ENCODE data around the gene HEG1.
"Not testable (repeated sequence)": the region's sequence is repeated elsewhere in the genome, so short reads cannot be mapped to it uniquely, and the experiment has no call there.

The HEG1 gene, protein sequence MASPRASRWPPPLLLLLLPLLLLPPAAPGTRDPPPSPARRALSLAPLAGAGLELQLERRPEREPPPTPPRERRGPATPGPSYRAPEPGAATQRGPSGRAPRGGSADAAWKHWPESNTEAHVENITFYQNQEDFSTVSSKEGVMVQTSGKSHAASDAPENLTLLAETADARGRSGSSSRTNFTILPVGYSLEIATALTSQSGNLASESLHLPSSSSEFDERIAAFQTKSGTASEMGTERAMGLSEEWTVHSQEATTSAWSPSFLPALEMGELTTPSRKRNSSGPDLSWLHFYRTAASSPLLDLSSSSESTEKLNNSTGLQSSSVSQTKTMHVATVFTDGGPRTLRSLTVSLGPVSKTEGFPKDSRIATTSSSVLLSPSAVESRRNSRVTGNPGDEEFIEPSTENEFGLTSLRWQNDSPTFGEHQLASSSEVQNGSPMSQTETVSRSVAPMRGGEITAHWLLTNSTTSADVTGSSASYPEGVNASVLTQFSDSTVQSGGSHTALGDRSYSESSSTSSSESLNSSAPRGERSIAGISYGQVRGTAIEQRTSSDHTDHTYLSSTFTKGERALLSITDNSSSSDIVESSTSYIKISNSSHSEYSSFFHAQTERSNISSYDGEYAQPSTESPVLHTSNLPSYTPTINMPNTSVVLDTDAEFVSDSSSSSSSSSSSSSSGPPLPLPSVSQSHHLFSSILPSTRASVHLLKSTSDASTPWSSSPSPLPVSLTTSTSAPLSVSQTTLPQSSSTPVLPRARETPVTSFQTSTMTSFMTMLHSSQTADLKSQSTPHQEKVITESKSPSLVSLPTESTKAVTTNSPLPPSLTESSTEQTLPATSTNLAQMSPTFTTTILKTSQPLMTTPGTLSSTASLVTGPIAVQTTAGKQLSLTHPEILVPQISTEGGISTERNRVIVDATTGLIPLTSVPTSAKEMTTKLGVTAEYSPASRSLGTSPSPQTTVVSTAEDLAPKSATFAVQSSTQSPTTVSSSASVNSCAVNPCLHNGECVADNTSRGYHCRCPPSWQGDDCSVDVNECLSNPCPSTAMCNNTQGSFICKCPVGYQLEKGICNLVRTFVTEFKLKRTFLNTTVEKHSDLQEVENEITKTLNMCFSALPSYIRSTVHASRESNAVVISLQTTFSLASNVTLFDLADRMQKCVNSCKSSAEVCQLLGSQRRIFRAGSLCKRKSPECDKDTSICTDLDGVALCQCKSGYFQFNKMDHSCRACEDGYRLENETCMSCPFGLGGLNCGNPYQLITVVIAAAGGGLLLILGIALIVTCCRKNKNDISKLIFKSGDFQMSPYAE (N-terminal part only)

DNA sequence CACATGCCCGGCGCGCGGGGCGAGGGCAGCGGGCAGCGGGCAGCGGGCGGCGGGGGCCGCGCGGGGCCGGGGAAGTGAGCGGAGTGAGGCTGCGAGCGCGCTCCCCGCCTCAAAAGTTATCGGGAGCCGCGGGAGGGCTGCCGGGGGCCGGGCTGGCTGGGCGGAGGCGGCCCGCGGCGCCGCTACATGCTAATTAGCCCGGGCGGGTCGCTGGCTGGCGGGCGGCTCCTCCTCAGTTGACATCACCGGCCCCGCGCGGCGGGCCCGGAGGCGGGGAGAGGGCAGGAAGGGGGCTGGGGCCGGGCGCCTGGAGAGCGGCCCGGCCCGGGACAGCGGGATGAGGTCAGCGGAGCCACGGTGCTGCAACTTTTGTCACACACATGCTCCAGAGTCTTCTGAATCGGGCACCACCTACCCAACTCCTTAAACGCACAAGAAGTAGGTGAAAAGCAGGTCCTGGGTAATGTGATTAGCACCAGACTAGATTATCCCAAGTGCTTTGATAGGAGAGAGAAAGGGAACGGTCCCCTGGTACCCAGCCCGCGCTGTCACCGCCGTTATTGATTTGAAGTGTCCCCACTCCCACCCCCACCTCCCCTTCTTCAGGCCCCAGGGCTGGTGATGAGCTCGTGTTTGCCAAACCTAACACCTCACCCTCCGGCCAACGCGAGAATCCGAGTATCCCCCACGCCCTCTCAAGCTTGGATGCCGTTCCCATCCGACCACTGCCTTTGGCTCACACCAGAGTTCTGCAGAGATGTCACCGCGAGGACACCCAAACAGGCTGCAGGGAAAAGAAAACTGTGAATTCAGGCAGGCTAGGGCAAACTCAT, at the start of gene HEG1:
HEG1 (minus strand) TSS at position 85 of the 833 bp plus-strand sequence. CDS start 107 bp downstream, outside the sequence.
- peak; percentile 52 for DNase-seq (ENCODE audit: low read depth)

- DNase-seq (ENCODE audit: low read depth) = no peak
Observed at GRCh38 chr3:125105116-125105515, 49.3 kb upstream of the HEG1 start.

DNA sequence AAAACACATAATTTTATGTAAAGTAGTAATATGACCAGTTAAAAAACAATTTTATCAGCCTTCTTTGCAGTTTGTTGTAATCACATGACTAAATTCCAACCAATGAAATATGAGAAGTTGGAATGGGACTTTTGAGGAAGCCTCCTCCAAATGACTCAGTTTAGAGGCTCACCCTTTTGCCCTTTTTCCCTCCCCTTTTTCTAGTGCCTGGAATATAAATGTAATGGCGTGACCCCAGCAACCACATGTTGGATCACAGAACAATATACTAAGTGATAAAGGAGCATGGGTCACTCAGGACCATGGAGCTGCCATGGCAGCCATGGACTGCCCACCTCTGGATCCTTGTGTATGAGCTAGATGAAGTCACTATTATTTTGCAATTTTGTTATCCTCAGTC, 48.8 kb upstream of the HEG1 start:
- DNase-seq (ENCODE audit: low read depth) = no peak

- DNase-seq (ENCODE audit: low read depth) = no peak
Observed at GRCh38 chr3:125103406-125103805, 47.6 kb upstream of the HEG1 start.

DNA sequence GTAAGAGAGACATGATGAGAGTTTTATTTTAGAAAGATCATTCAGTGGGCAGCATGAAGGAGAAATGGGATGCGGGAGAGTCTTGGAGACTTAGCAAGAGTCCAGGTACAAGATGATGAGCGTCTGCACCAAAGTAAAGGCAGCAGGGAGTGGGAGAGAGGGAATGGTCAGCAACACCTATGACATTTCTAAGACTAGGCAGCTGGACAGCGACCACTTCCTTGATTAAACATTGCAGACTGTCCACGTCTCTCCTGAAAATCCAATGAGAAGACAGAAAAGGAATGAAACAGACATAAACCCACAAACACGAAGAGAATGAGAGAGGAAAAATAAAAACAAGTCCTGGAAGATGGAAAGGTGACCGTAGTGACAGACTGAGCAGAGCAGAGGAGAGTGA, 46.7 kb upstream of the HEG1 start:
- DNase-seq (ENCODE audit: low read depth) = no peak

GRCh38 chr3:125098611-125099291, 43.0 kb upstream of the HEG1 start:
- no peak for DNase-seq (ENCODE audit: low read depth)

GRCh38 chr3:125090649-125091048, 34.9 kb upstream of the HEG1 start:
- DNase-seq (ENCODE audit: low read depth) = no peak

DNA sequence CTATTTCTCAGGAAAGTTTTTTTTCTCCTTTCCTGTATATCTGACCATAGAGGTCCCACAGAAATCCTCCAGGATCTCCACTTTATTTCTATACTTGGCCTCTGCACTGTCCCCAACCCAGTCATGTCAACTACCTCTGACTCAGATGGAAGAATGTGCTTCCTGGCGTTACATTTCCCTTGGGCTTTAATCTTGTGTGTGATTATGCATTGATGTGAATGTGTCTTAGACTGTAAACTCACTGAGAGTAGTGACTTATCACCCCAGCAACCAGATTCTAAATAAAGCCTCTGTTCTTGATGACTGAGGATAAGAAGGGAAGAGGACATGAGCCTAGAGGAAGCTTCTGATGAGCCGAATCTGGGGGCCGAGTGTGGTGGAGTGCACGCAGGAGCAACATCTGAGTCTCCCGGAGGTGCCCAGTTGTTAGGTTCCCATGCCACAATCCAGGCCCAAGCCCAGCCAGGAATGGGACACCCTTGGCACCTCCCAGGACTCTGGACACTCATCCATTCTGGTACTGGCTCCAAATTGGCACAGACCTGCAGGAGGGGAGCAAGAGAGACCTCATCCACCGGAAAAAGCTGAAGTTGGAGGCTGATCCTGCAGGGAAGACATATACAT, 32.1 kb upstream of the HEG1 start:
- no peak for DNase-seq (ENCODE audit: low read depth)

DNA sequence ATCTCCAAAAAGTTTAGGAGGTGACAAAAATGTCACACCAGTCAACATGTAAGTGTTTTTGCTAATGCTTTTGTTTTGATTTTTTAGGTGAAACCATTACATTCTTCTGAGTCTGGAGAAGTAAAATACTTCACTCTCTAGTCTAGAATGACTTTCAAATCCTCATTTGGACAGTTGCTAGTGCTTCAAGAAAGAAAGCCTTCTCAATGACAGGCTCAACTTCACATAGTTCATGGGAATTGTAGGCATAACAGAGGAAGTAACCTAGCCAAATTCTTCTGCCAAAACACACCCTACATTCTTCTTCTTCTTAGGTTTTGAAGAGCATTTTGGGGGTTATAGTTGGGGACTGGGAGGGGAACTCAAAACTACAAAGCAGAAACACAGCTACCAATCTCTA, 29.4 kb upstream of the HEG1 start:
- no peak for DNase-seq (ENCODE audit: low read depth)

DNA sequence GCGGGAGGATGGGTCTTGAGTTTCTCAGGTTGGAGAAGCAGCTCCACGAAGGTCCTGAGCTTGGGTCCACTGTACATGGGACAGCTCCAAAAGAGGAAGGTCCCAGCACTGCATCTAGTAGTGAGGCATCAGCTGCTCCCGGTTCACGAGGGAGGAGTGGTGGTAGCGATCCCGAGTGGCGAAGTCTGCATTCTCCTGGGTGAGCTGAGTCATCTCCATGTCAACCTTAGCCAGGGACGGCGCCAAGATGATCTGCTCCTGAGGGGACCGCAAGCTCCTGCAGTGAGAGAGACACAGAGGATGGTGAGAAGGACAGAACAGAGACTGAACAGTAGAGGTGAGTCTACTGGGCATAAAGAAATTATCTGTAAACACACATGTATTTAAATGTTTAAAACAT, 28.0 kb upstream of the HEG1 start:
- no peak for DNase-seq (ENCODE audit: low read depth)

DNA sequence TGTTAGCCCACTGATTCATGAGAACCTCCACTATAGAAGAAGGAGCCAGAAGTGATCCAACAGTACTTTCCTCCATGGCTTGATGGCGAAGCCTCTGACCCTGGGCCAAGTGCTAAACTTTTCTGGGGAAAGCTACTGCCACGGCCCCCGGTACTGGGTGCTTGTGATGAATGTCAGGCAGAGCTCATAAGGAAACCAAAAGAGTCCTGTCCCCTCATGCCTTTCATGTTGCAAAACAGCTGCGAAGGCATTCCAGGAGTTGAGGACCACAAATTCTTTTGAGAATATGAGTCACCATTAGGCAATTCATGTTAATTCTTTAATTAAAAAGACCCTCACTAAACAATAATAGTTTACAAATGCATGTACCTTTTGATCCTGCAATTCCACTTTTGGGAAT, 26.5 kb upstream of the HEG1 start:
- not testable (repeated sequence) for DNase-seq (ENCODE audit: low read depth)

DNA sequence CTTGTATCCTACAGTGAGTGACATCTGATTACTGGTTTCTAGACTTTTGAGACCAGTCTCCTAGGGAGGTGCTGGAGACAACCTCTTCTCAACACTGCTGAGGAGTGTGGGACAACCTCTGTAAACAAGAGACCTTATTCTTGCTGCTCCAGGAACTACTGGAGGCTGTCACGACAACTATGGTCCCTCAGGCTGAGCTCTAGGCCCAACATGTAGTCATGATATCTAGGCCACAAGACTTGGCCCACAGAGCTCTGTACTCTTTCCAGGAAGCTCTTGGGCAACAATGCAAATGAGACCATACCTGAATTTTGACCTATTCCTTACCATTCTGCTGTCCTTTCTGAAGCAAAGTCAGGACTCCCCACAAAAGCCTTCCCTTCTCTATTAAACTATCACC, 24.3 kb upstream of the HEG1 start:
- DNase-seq (ENCODE audit: low read depth) = no peak

- no peak for DNase-seq (ENCODE audit: low read depth)
Observed at GRCh38 chr3:125079675-125080045, 23.9 kb upstream of the HEG1 start.

- no peak for DNase-seq (ENCODE audit: low read depth)
Observed at GRCh38 chr3:125078951-125079674, 23.3 kb upstream of the HEG1 start.

DNA sequence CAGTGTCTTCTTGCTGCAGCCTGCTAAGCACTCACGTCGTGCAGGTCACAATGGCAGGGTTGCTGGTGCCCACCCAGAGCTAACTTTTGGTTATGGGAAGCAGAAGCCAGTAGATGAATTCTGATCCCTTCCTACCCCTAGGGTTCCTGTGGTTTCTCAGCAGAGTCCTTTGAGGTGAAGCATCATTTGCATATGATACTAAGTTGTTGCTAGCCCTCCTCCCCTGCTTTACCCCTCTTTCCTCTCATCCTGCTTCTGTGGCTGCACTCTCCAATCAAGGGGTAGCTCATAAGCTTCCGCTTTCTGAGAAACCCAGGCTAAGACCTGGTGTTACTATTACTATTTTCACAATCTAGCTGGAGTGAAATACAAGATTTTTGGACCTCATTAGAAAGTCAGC, 22.1 kb upstream of the HEG1 start:
- DNase-seq (ENCODE audit: low read depth) = no peak

DNA sequence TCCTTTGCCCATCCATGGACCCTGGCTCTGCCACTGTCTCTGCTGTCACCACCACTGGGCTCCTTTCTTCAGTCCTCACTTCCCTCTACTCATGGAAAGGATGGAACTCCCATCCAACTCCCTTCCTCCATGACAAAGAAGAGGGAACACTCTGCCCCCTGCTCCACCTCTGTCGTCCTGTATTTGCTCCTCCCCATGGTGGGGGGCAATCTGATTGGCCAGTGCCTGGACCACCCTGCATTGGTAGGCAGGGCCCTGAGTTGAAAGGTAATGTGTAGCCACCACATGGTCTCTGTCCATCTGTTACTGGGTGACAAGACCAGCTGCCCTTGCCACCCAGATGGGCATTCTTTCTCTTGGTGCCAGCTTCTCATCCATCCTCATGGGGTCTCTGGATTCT, 20.7 kb upstream of the HEG1 start:
- no peak for DNase-seq (ENCODE audit: low read depth)

- DNase-seq (ENCODE audit: low read depth) = no peak
Observed at GRCh38 chr3:125075738-125076137, 19.9 kb upstream of the HEG1 start.

GRCh38 chr3:125073390-125073905, 17.7 kb upstream of the HEG1 start:
- DNase-seq (ENCODE audit: low read depth) = no peak

- DNase-seq (ENCODE audit: low read depth) = no peak
Observed at GRCh38 chr3:125072749-125073389, 17.1 kb upstream of the HEG1 start.
